Adipocyte (in vitro differentiated cells): Measurements from ENCODE around the gene TEX35.
A peak's percentile ranks its signal among the peaks of the same experiment; 100 is the strongest.

Experiments used
- DNase-seq: peaks from one replicate; pipeline ENCODE4 v3.0.0-alpha.2; 2015; ENCODE audit warnings: low read depth
- H3K27me3 ChIP-seq: replicated peaks from 2 replicates; pipeline ENCODE4 v1.7.0; 2013; ENCODE audit warnings: mild to moderate bottlenecking, low read length, moderate library complexity; ENCODE audit not compliant: control insufficient read depth, insufficient read depth
- H3K36me3 ChIP-seq: 2 replicates; pipeline ENCODE4 v1.7.0; 2013; ENCODE audit warnings: low read length, mild to moderate bottlenecking, moderate library complexity; ENCODE audit not compliant: control insufficient read depth, insufficient read depth, severe bottlenecking
- H3K4me1 ChIP-seq: 2 replicates; pipeline ENCODE4 v1.7.0; 2013; ENCODE audit warnings: mild to moderate bottlenecking, low read length, moderate library complexity; ENCODE audit not compliant: control insufficient read depth, insufficient read depth
- H3K4me3 ChIP-seq: 2 replicates; pipeline ENCODE4 v1.7.0; 2013; ENCODE audit warnings: mild to moderate bottlenecking, low read length, moderate library complexity
- H3K9ac ChIP-seq: 2 replicates; pipeline ENCODE4 v1.7.0; 2013; ENCODE audit warnings: mild to moderate bottlenecking, low read length, moderate library complexity
- H3K9me3 ChIP-seq: 2 replicates; pipeline ENCODE4 v1.7.0; 2013; ENCODE audit warnings: mild to moderate bottlenecking, low read length, moderate library complexity; ENCODE audit not compliant: control insufficient read depth

Gene TEX35

DNA sequence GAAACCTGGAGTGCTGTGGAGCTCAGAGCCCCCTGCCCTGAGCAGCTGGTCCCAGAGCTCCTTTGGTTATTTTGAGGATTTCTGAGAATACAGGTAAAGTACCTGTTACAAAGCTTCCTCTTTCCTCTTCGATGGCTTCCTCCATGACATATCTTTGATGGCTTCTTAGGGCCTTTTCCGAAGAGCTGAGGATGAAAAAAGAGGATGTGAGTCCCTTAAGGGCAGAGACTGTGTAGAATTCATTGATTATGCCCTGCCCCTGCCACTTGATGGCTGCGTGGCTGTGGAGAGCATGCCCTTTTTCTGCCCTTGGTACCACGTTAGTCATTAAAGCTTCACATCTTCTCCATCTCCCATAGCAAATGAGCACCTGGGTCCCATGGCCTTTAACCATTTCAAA lies 14.2 kb downstream of the TEX35 start:
- Histone ChIP-seq H3K36me3 (no peaks in the 10 kb centered on the region), H3K4me1 (no peaks in the 10 kb centered on the region), H3K4me3 (no peak overlapping the region), H3K9ac (no peak overlapping the region), H3K27me3 (no peaks in the 10 kb centered on the region), H3K9me3 (peaks cover 5% of the 10 kb centered on the region)
- DNase-seq = no peak

DNA sequence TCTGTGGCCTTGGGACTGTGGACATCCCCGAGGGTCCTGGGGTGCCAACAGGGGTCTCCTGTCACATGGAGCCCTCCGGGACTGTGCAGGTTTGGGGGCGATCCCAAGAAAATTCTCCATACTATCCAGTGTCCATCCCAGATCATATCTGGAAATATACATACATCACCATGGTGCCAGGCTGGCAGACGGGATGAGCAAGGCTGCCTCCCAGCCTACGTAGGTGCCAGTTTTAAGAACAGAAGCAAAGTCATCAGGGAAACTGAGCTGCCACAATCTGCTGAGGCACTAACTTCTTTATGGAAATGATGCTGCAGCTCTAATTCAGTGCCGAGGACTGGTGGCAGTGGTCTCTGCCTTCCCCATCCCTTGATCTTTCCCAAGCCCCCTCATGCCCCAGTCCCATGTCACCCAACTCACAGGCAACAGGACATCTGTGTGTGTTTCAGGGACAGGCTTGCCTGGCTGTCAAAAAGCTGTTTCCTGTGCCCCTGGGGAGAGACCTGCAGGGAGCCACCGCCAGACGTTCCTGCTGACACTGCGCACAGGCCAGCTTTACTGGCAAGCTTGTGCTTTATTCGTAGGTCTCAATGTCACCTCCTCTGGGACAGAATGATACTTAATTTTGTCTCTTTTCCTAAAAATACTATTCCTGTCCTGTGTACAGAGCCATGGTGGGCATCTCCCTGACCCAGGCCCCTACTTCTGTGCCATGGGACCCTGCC lies 15.5 kb downstream of the TEX35 start:
- H3K4me1 ChIP-seq = no peaks in the 10 kb centered on the region
- H3K9ac ChIP-seq = no peak overlapping the region
- no peak overlapping the region for H3K4me3 ChIP-seq
- H3K36me3 ChIP-seq = no peaks in the 10 kb centered on the region
- peaks cover 5% of the 10 kb centered on the region for H3K9me3 ChIP-seq
- DNase-seq = no peak
- H3K27me3 ChIP-seq = no peaks in the 10 kb centered on the region

GRCh38 chr1:178528953-178529335 lies 16.0 kb downstream of the TEX35 start:
- H3K27me3 ChIP-seq = no peaks in the 10 kb centered on the region
- no peak overlapping the region for H3K9ac ChIP-seq
- DNase-seq = no peak
- peaks cover 5% of the 10 kb centered on the region for H3K9me3 ChIP-seq
- H3K36me3 ChIP-seq = no peaks in the 10 kb centered on the region
- no peaks in the 10 kb centered on the region for H3K4me1 ChIP-seq
- no peak overlapping the region for H3K4me3 ChIP-seq

GRCh38 chr1:178529364-178530036 lies 16.6 kb downstream of the TEX35 start:
- H3K27me3 ChIP-seq = no peaks in the 10 kb centered on the region
- H3K9me3 ChIP-seq = peaks cover 2% of the 10 kb centered on the region
- H3K4me1 ChIP-seq = no peaks in the 10 kb centered on the region
- no peak overlapping the region for H3K4me3 ChIP-seq
- no peak overlapping the region for H3K9ac ChIP-seq
- H3K36me3 ChIP-seq = no peaks in the 10 kb centered on the region
- no peak for DNase-seq

- no peaks in the 10 kb centered on the region for H3K4me1 ChIP-seq
- no peak overlapping the region for H3K4me3 ChIP-seq
- H3K27me3 ChIP-seq = no peaks in the 10 kb centered on the region
- no peaks in the 10 kb centered on the region for H3K9me3 ChIP-seq
- H3K36me3 ChIP-seq = no peaks in the 10 kb centered on the region
- DNase-seq = peak; percentile 36
- no peak overlapping the region for H3K9ac ChIP-seq
These were observed 17.1 kb downstream of the TEX35 start for GRCh38 chr1:178530037-178530402.

DNA sequence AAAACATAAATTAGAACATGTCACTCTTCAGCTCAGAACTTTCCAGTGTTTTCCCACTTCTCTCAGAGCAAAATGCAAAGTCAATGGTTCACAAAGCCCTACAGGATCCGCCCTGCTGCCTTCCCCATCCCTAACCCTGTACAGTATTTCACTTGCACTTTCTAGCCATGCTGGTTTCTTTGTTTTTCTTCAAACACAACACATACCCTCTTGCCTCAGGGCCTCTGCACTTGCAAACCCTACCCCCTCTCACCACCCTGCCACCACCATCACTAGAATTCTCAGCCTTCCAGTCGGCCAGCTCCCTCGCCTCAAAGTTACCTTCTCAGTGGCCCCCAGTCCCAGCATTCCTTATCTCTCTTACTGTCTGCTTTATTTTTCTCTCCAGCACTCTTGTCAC lies 17.6 kb downstream of the TEX35 start:
- Histone ChIP-seq H3K4me1 (no peaks in the 10 kb centered on the region), H3K27me3 (no peaks in the 10 kb centered on the region), H3K4me3 (no peak overlapping the region), H3K9me3 (no peaks in the 10 kb centered on the region), H3K36me3 (no peaks in the 10 kb centered on the region), H3K9ac (no peak overlapping the region)
- no peak for DNase-seq

- no peak for DNase-seq
- H3K9me3 ChIP-seq = no peaks in the 10 kb centered on the region
- no peak overlapping the region for H3K4me3 ChIP-seq
These were observed 19.0 kb downstream of the TEX35 start for GRCh38 chr1:178531887-178532286.

DNA sequence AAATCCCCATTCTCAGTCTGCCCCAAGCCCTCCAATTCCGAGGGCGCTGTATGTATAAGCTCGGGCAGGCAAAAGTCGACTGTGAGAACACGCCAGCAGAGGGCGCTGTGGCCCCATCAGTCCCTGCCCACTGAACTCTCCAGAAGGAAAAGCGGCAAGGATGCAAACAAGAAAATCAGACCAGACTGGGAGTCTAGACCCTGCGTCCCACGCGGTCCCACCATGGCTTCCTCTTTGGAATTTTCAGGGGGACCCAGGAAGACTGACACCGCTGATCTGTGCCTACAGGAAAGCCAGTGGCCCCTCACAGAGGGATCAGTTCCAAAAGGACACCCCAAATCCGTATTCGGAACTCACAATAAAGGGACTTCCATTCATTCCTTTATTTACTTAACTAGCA lies 19.5 kb downstream of the TEX35 start:
- no peaks in the 10 kb centered on the region for H3K9me3 ChIP-seq
- no peaks in the 10 kb centered on the region for H3K36me3 ChIP-seq
- peak; percentile 94 for DNase-seq
- no peaks in the 10 kb centered on the region for H3K27me3 ChIP-seq
- no peak overlapping the region for H3K4me3 ChIP-seq
- H3K9ac ChIP-seq = peak overlapping the region; percentile 30
- peaks cover 12% of the 10 kb centered on the region for H3K4me1 ChIP-seq

More at GRCh38 chr1:178531887-178532286, 19.0 kb downstream of the TEX35 start:
- H3K36me3 ChIP-seq = no peaks in the 10 kb centered on the region
- H3K9ac ChIP-seq = peak overlapping the region; percentile 30
- H3K27me3 ChIP-seq = no peaks in the 10 kb centered on the region
- H3K4me1 ChIP-seq = peaks cover 9% of the 10 kb centered on the region

DNA sequence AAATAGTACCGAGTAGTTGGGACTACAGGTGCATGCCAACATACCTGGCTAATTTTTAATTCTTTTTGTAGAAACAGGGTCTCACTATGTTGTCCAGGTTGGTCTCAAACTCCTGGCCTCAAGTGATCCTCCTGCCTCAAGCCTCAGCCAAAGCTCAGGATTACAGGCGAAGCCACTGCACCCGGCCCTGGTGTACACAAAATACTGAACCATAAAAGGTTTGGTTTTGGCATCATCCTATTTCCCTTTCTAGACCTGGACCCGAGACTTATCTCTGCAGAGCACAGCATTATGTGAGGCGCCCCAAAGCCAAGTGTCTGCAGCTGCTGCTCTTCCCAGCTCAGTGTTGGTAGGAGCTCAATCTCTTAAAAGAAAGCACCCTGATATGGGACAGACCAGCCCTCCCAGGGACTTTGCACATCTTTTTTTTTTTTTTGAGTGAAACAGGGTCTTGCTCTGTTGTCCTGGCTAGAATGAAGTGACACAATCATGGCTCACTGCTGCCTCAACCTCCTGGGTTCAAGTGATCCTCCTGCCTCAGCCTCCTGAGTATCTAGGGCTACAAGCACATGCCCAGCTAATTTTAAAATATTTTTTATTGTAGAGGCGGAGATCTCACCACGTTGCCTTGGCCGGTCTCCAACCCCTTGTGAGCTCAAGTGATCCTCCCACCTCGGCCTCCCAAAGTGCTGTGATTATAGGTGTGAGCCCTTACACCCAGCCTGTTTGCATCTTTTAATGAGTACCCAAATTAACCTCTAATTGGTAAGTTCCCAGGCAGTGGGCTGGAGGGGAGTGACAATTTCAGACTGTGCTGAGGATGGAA lies 20.4 kb downstream of the TEX35 start:
- no peaks in the 10 kb centered on the region for H3K36me3 ChIP-seq
- no peak overlapping the region for H3K4me3 ChIP-seq
- DNase-seq = no peak
- no peaks in the 10 kb centered on the region for H3K9me3 ChIP-seq
- H3K9ac ChIP-seq = no peak overlapping the region
- H3K4me1 ChIP-seq = peaks cover 22% of the 10 kb centered on the region
- H3K27me3 ChIP-seq = no peaks in the 10 kb centered on the region

DNA sequence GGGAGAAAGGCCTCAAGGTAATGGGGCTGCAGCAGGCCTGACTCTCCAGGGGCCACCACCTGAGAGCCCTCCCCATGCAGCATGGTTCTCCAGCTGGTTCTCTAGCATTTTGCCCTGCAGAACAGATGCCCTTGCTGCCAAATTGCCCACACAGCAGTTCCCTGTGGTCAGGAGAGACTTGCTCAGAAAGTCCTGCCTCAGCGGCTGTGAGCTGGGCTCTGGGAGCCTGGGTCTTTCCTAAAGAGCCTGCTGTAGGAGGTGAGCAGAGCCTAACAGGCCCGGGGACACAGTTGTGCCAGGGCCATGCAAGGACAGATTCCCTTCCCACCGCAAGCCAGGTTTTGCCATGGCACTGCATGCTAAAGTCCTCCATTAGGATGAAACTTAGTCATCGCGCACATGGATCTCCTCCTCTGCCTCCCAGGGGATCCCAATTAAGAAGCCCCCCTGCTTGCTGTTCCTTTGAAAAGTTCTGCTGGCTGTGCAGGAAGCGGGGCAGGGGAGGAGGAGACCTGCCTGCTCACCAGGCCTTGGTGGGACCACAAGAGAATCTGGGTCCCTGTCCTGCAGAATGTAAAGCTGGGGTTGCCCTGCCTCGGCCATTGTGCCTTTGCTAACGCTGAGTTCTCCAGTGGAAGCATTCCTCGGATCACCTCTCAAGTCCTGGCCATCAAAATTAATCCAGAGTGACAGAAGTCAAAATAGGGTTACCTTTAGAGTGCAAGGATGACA lies 21.4 kb downstream of the TEX35 start:
- DNase-seq = no peak
- Histone ChIP-seq H3K36me3 (no peaks in the 10 kb centered on the region), H3K9ac (no peak overlapping the region), H3K27me3 (no peaks in the 10 kb centered on the region), H3K9me3 (no peaks in the 10 kb centered on the region), H3K4me3 (no peak overlapping the region), H3K4me1 (peaks cover 31% of the 10 kb centered on the region)

DNA sequence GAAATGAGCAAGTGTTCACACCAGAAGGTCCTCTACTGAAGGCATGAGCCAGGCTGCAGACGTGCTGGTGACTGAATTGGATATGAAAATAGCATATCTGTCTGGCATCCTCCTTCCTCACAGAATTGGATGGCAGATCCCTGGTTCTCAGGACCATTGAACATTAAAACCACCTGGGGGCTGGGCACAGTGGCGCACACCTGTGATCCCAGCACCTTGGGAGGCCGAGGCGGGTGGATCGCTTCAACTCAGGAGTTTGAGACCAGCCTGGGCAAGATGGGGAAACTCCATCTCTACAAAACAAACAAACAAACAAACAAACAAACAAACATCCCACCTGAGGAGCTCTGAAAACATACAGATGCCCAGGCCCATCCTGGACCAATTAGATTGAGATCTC lies 23.4 kb downstream of the TEX35 start:
- no peak for DNase-seq
- Histone ChIP-seq H3K27me3 (no peaks in the 10 kb centered on the region), H3K4me3 (no peak overlapping the region), H3K4me1 (peaks cover 49% of the 10 kb centered on the region), H3K9me3 (no peaks in the 10 kb centered on the region), H3K36me3 (no peaks in the 10 kb centered on the region), H3K9ac (peak overlapping the region; percentile 15)
